SU-DHL-6 (cell line): Measurements from ENCODE around the gene FOCAD.

ENCODE experiments used
- EZH2phosphoT487 ChIP-seq: fragments of 200-600 bp; sonication (generic), shearing (Covaris generic); conservative IDR thresholded peaks from 2 replicates; pipeline ENCODE4 v1.6.1; 2018; ENCODE audit warnings: mild to moderate bottlenecking, antibody characterized with exemption, low read length, moderate library complexity, mixed read lengths
- TF ChIP-seq, protein P1 (sequence below): fragments of 200-600 bp; sonication (generic); IDR thresholded peaks from one replicate; pipeline ENCODE4 v1.5.1; 2017; ENCODE audit warnings: antibody characterized with exemption, mild to moderate bottlenecking, low read length, moderate library complexity; ENCODE audit not compliant: insufficient read depth, poor library complexity, severe bottlenecking

DNA sequence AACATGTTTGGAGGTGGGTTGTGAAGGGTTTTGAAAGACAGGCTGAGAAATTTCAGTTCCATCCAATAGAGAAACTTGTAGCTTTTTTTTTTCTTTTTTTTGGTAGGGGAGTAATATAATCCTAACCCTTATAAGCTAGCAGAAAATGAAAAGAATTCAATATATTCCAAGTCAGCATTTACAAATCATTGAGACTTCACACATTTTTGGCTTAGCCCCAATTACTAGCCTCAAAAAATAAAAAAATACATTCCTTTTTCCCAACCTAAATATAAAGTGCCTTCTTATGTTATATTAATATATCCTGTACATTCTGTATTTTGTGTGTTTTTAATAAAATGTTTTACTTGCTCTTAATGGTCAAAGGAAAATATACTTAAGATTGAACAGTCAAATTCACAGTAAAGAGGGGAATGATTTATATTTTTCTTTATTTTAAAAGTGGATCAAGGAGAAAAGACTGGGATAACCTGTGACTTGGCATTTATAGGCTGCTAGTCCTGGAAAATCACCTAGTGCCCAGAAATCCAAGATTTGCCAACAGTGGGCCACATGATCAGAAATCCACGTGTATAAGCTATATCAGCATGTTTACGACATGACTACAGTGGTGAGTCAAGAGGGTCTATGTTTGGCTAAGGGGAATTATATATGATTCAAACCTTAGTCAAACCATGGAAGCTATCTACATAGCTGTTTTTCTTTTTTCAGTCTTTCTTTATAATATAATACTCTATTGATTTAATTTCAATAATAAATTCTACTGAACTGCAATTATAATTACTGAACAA lies 332.8 kb downstream of the FOCAD start:
- TF ChIP-seq, protein P1, sequence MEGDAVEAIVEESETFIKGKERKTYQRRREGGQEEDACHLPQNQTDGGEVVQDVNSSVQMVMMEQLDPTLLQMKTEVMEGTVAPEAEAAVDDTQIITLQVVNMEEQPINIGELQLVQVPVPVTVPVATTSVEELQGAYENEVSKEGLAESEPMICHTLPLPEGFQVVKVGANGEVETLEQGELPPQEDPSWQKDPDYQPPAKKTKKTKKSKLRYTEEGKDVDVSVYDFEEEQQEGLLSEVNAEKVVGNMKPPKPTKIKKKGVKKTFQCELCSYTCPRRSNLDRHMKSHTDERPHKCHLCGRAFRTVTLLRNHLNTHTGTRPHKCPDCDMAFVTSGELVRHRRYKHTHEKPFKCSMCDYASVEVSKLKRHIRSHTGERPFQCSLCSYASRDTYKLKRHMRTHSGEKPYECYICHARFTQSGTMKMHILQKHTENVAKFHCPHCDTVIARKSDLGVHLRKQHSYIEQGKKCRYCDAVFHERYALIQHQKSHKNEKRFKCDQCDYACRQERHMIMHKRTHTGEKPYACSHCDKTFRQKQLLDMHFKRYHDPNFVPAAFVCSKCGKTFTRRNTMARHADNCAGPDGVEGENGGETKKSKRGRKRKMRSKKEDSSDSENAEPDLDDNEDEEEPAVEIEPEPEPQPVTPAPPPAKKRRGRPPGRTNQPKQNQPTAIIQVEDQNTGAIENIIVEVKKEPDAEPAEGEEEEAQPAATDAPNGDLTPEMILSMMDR = no peak
- no peak for TF ChIP-seq EZH2phosphoT487
